ENCODE measurements around the gene USP5. TPM values are rescaled to one million over a fixed set of nuclear protein-coding genes. Genes with fewer than 3 reads are reported as not detected.

The USP5 gene
- total RNA-seq, 3 donors from 2014 or later: 169 to 192 (median 176) TPM

DNA sequence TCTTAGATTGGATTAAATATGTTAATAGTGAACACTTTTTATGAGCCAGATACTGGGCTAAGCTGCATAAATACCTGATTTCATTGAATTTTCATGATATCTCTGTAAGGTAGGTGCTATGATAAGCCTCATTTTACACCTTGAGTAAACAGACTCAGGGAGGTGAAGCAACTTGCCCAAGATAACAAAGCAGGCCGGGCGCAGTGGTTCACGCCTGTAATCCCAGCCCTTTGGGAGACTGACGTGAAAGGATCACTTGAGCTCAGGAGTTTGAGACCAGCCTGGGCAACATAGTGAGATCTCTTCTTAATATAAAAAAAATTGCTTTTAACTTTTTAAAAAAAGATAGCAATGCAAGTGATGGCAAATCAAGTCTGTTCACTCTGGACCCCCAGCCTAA is 9.9 kb upstream of the USP5 start:
- H3K9me3 Mint-ChIP-seq: no peaks in the 10 kb centered on the region
- H3K4me1 Mint-ChIP-seq (ENCODE audit: low read depth): no peaks in the 10 kb centered on the region
- DNase-seq (no peak), ATAC-seq (no peak)
- peaks cover 3% of the 10 kb centered on the region for H3K36me3 Mint-ChIP-seq (ENCODE audit: insufficient read depth)
- no peaks in the 10 kb centered on the region for H3K27me3 Mint-ChIP-seq (ENCODE audit: low read depth)
- H3K4me3 Mint-ChIP-seq: no peak overlapping the region

DNA sequence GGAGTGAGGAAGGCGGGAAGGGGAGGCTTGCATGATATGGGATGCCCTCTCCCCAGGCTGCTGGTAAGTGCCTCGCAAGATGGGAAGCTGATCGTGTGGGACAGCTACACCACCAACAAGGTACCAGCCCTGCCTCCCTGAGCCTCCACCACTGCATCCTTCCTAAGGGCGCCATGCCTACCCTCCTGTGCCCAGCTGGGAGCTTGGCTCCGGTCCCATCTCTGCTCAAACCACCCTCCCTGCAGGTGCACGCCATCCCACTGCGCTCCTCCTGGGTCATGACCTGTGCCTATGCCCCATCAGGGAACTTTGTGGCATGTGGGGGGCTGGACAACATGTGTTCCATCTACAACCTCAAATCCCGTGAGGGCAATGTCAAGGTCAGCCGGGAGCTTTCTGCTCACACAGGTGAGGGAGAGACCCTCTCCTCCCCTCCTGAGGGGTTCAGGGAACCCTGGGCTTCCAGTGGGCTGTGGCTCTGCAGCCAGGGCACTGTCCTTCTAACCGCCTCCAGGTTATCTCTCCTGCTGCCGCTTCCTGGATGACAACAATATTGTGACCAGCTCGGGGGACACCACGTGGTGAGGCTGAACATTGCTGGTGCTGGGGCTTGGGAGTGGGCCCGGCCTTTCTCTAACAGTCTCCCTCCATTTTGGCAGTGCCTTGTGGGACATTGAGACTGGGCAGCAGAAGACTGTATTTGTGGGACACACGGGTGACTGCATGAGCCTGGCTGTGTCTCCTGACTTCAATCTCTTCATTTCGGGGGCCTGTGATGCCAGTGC is 8.6 kb upstream of the USP5 start:
- ATAC-seq (no peak), DNase-seq (no peak)
- Mint-ChIP-seq H3K27me3 (ENCODE audit: low read depth) (no peaks in the 10 kb centered on the region), H3K4me1 (ENCODE audit: low read depth) (no peaks in the 10 kb centered on the region), H3K9me3 (no peaks in the 10 kb centered on the region), H3K4me3 (no peak overlapping the region), H3K36me3 (ENCODE audit: insufficient read depth) (peaks cover 3% of the 10 kb centered on the region)

DNA sequence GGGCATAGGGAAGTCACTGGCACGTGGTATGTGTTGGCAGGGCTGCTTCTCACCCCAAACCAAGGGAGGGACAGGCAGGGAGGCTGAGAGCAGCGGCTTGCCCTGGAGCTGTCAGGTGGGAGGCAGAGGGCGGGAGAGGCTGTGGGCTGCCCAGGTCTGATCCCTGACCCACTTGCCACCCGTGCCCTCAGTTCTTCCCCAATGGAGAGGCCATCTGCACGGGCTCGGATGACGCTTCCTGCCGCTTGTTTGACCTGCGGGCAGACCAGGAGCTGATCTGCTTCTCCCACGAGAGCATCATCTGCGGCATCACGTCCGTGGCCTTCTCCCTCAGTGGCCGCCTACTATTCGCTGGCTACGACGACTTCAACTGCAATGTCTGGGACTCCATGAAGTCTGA is 6.6 kb upstream of the USP5 start:
- Mint-ChIP-seq H3K27me3 (ENCODE audit: low read depth) (no peaks in the 10 kb centered on the region), H3K4me3 (no peak overlapping the region), H3K4me1 (ENCODE audit: low read depth) (peaks cover 4% of the 10 kb centered on the region), H3K9me3 (no peaks in the 10 kb centered on the region), H3K36me3 (ENCODE audit: insufficient read depth) (peaks cover 3% of the 10 kb centered on the region)
- DNase-seq (no peak), ATAC-seq (no peak)

DNA sequence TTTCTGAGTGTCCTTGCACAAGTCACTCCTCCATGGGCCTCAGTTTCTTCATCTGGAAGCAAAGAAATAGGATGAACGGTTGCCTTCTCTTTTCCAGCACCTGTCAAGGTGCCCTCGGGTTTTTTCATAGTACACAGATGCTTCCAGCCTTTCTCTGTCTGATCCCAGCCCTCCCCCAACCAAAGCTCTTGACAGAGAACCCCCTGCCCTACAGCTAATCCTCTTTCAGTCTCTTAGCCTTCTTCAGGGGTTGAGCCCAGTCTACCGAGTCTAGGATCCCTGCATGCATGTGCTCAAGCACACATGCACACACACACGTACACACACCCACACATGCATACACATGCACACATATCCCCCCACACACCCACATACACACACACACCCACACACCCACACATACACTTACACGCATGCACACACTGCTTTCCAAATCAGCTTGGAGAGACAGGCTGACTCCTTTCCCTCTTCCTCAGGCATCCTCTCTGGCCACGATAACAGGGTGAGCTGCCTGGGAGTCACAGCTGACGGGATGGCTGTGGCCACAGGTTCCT is 5.6 kb upstream of the USP5 start:
- Mint-ChIP-seq H3K27me3 (ENCODE audit: low read depth) (no peaks in the 10 kb centered on the region), H3K4me3 (no peak overlapping the region), H3K9me3 (no peaks in the 10 kb centered on the region), H3K4me1 (ENCODE audit: low read depth) (peaks cover 8% of the 10 kb centered on the region), H3K36me3 (ENCODE audit: insufficient read depth) (peaks cover 3% of the 10 kb centered on the region)
- no peak for DNase-seq
- ATAC-seq: no peak

DNA sequence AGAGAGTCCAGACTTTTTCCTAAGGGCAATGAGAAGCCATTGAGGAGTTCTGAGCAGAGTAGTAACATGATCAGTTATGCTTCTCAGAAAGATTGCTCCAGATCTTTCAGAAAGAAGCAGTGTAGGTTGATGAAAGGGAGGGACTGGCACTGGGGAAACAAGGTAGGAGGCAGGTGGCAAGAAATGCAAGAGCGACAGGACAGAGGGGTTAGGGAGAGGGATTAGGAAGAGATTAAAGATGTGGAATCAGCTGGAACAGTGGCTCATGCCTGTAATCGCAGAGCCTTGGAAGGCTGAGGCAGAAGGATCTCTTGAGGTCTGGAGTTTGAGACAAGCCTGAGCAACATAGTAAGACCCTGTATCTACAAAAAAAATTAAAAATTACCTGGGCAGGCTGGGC is 4.3 kb upstream of the USP5 start:
- peaks cover 8% of the 10 kb centered on the region for H3K4me1 Mint-ChIP-seq (ENCODE audit: low read depth)

DNA sequence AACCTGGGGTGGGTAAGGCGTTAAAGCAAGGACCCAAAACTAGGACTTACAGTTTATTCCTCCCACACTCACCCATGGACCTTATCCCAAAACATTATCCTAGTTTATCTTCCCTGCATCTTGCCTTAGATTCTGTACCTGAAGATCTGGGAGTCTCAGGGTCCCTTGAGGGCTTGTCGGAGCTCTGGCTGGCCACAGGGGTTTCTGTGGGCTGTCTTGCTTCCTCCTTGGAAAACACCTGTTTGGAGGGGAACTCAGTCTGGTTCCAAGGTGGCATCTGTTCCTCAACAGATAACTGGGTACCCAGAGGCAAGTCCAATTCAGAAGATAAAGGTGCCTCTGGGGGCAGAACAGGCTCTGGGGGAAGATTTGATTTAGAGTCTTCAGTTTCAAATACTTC is 2.5 kb upstream of the USP5 start:
- Mint-ChIP-seq H3K27me3 (ENCODE audit: low read depth) (no peaks in the 10 kb centered on the region), H3K4me3 (no peak overlapping the region), H3K4me1 (ENCODE audit: low read depth) (peaks cover 21% of the 10 kb centered on the region), H3K36me3 (ENCODE audit: insufficient read depth) (peaks cover 5% of the 10 kb centered on the region), H3K9me3 (no peaks in the 10 kb centered on the region)
- DNase-seq (no peak), ATAC-seq (no peak)

More for the DNA sequence above, 4.3 kb upstream of the USP5 start:
- Mint-ChIP-seq H3K27me3 (ENCODE audit: low read depth) (no peaks in the 10 kb centered on the region), H3K9me3 (no peaks in the 10 kb centered on the region), H3K4me3 (no peak overlapping the region), H3K36me3 (ENCODE audit: insufficient read depth) (peaks cover 3% of the 10 kb centered on the region)
- no peak for ATAC-seq
- no peak for DNase-seq

DNA sequence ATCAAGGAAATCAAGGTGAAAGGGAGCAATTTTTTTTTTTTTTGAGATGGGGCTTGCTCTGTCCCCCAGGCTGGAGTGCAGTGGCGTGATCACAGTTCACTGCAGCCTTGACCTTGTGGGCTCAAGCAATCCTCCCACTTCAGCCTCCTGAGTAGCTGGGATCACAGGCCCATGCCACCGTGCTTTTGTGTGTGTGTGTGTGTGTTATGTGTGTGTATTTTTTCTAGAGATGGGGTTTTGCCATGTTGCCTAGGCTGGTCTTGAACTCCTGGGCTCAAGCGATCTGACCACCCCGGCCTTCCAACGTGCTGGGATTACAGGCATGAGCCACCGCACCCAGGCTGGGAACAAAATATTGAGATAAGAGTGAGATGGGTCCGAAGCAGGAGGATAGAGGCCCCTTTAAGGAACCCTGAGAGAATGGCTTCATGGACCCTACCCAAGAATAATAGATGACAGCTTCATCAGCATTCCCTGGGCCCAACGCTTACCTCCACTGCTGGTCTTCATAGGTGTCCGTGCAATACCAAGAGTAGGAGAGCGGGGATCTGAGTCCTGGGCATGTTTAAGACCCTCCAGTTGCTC is 1.9 kb upstream of the USP5 start:
- Mint-ChIP-seq H3K4me1 (ENCODE audit: low read depth) (peaks cover 25% of the 10 kb centered on the region), H3K9me3 (no peaks in the 10 kb centered on the region), H3K36me3 (ENCODE audit: insufficient read depth) (peaks cover 5% of the 10 kb centered on the region), H3K27me3 (ENCODE audit: low read depth) (no peaks in the 10 kb centered on the region), H3K4me3 (no peak overlapping the region)
- DNase-seq: no peak
- ATAC-seq: no peak

DNA sequence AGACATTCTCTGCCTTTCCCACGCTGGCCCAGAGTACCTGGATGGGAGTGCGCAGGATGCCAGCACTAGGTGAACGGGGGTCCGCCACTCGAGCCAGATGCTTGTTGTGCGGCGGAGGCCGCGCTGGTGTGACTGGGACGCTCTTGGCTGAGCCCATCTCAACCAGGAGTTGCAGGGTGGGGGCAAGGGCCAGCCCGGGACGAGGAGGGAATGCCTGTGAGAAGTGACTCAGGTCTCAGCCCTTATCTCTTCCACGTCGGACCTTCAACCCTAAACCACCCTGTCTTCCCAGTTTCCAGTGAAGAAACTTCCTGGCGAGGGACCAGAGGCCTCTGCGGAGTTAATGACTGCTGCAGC is 1.2 kb upstream of the USP5 start:
- Mint-ChIP-seq H3K4me1 (ENCODE audit: low read depth) (peaks cover 25% of the 10 kb centered on the region), H3K36me3 (ENCODE audit: insufficient read depth) (peaks cover 9% of the 10 kb centered on the region), H3K4me3 (peak overlapping the region; percentile 94), H3K9me3 (no peaks in the 10 kb centered on the region), H3K27me3 (ENCODE audit: low read depth) (no peaks in the 10 kb centered on the region)
- no peak for ATAC-seq
- DNase-seq: no peak

DNA sequence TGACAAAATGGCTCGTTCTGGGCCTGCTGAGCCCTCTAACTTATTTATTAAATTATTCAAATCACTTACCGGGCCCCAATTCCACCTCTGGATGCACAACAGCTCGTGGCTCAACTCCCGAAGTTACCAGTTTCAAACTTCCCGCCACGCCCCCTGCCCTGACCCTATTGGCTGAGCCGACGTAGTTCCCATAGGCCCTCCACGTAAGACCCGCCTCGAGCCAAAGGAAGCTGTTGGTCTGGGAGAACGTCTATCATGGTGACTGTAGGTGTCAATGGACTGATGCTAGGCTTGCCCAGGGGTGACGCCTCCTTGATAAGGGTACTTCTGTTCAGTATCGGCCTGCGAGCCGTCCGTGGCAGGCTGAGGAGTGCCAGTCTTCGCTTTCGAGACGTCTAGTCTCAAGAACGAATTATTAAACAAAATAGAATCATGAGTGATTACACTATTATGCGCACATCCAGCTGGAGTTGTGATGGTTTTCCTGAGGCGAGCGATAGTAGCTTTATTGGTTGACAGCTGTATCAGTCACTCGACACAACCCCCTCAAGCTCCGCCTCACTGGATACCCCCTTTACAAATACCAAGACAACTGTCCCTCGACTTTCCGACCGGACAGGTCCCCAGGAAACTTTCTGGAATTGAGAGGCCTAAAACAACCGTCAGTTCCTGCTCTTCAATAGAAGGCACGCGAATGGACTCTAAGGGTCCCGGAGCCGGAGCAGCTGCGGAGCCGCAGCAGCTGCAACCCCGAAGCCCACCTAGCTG is 613 bp upstream of the USP5 start, which contains the start of gene CDCA3:
CDCA3 (minus strand) TSS at position 134 of the 768 bp plus-strand sequence. CDS start 334 bp downstream, outside the sequence.
- no peaks in the 10 kb centered on the region for H3K9me3 Mint-ChIP-seq
- H3K4me1 Mint-ChIP-seq (ENCODE audit: low read depth): peaks cover 25% of the 10 kb centered on the region
- DNase-seq (peak; percentile 86), ATAC-seq (peak; percentile 58)
- H3K36me3 Mint-ChIP-seq (ENCODE audit: insufficient read depth): peaks cover 11% of the 10 kb centered on the region
- H3K4me3 Mint-ChIP-seq: peak within 1 kb of the TSS; percentile 94
- no peaks in the 10 kb centered on the region for H3K27me3 Mint-ChIP-seq (ENCODE audit: low read depth)

DNA sequence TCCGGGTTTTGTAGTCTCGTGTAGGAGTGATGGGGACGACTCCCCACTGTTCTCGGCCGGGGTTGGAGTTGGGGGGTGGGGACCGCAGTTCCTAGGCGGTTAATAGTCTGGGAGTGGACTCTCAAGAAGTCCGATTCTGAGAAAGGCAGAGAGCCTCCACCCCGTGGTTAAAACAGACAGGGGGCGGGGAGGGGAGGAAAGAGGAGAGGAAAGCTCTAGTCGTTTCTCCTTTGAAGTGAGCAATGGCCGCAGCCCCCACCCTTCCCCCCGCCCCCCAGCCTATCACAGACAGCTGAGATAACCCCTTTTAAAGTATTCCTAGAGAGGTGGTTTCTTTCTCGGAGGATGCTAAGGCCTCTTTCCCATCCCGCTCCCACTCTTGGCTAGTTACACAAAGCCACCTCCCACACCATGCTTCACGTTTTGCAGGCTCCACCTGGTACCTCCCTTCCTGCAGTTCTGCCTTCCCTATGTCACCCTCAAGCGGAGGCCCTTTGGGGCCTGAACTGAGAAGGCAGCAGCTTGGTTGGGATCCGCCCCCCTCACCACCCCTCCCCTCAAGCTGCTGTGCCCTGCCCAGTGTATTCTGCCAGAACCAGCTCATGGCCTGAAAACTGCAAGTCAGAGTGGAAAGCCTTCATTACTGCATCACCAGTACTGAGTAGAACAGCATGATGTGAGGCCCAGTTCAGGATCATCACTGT is 853 bp downstream of the USP5 start:
- H3K4me1 Mint-ChIP-seq (ENCODE audit: low read depth): peaks cover 25% of the 10 kb centered on the region
- peaks cover 17% of the 10 kb centered on the region for H3K36me3 Mint-ChIP-seq (ENCODE audit: insufficient read depth)
- DNase-seq (peak; percentile 41), ATAC-seq (peak; percentile 19 to 21)
- H3K4me3 Mint-ChIP-seq: peak overlapping the region; percentile 94
- H3K9me3 Mint-ChIP-seq: no peaks in the 10 kb centered on the region
- H3K27me3 Mint-ChIP-seq (ENCODE audit: low read depth): no peaks in the 10 kb centered on the region

DNA sequence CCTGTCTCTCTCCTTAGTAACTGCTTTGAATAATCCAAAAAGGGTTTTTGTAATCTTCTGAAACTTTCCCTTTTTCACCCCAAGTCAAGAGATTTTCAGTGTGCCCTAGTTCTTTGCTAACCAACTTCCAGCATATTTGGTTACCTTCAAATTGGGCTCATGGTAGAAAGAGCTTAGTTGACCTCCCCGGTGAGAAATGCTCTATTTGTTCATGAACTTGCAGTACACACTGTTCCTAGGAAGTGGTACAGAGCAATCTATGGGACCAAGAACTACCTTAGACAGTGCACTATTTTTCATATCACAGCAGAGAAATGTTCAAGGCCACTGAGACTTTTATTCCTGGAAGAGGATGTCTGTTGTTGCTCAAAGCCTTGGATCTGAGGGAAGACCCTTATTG is 1.7 kb downstream of the USP5 start:
- ATAC-seq (no peak), DNase-seq (no peak)
- Mint-ChIP-seq H3K27me3 (ENCODE audit: low read depth) (no peaks in the 10 kb centered on the region), H3K4me3 (peak overlapping the region; percentile 94), H3K4me1 (ENCODE audit: low read depth) (peaks cover 25% of the 10 kb centered on the region), H3K9me3 (no peaks in the 10 kb centered on the region), H3K36me3 (ENCODE audit: insufficient read depth) (peaks cover 21% of the 10 kb centered on the region)

DNA sequence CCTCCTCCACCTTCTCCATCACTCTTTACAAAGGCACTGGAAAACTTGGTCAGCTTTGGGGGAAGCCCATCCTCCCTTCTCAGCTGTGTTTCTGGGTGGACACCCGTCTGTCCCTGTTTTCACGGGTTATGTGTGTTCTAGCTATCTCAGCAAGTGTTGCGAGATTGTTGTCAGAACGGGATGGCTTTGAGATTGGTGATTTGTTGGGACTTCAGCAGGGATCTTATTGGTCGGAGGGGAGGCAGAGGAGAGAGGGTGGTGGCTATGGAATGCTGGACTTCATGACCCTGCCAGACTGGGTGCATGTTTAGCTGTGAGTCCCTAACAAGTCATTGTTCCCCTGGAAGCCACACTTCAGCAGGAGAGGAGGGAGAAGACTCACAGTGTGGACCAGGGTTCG is 2.1 kb downstream of the USP5 start:
- Mint-ChIP-seq H3K36me3 (ENCODE audit: insufficient read depth) (peaks cover 21% of the 10 kb centered on the region), H3K9me3 (no peaks in the 10 kb centered on the region)

DNA sequence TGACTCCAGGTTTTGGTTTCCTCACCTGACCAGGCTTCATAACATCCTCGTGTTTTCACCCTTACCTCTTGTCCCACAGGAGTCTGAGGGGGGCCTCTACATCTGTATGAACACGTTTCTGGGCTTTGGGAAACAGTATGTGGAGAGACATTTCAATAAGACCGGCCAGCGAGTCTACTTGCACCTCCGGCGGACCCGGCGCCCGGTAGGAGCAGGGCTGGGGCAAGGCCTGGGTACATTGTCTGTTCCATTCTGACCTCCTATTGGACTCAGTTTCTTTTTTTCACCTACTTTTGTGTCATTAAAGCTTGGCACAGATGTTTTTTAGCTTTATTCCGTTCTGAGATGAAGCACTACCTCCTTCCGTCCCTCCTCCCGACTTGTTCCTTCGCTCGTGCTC is 3.4 kb downstream of the USP5 start:
- Mint-ChIP-seq H3K4me1 (ENCODE audit: low read depth) (peaks cover 22% of the 10 kb centered on the region), H3K4me3 (no peak overlapping the region), H3K27me3 (ENCODE audit: low read depth) (no peaks in the 10 kb centered on the region), H3K9me3 (no peaks in the 10 kb centered on the region), H3K36me3 (ENCODE audit: insufficient read depth) (peaks cover 29% of the 10 kb centered on the region)
- DNase-seq (no peak), ATAC-seq (no peak)

More for the DNA sequence above, 2.1 kb downstream of the USP5 start:
- Mint-ChIP-seq H3K27me3 (ENCODE audit: low read depth) (no peaks in the 10 kb centered on the region), H3K4me1 (ENCODE audit: low read depth) (peaks cover 25% of the 10 kb centered on the region), H3K4me3 (peak overlapping the region; percentile 94)
- ATAC-seq (no peak), DNase-seq (no peak)

DNA sequence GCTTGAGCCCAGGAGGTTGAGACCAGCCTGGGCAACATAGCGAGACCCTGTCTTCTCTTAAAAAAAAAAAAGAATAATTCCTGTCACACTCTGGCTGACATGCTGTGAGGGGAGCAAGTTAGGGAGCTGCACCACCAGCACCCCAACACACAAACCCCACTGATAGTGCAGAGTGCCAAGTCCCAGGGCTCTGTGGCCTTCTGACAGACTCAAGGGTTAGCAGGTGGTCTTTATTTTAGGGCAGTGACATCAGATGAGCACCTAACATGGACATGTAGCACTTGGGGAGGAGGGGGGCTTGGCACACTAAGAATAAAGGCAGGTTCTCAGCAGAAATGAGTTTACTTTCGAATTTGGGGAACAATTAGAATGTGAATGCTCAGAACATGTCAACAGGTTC is 6.8 kb downstream of the USP5 start:
- Mint-ChIP-seq H3K9me3 (no peaks in the 10 kb centered on the region), H3K36me3 (ENCODE audit: insufficient read depth) (peaks cover 51% of the 10 kb centered on the region), H3K4me3 (no peak overlapping the region), H3K27me3 (ENCODE audit: low read depth) (no peaks in the 10 kb centered on the region), H3K4me1 (ENCODE audit: low read depth) (peaks cover 9% of the 10 kb centered on the region)
- no peak for ATAC-seq
- no peak for DNase-seq

Data from activated T-cell treated with anti-CD3 and anti-CD28 coated beads, Interleukin-2, amount 50 U/mL, for 4 hours (primary cell).